ENCODE results near the gene CDKAL1.
"Not testable (repeated sequence)": the region's sequence is repeated elsewhere in the genome, so short reads cannot be mapped to it uniquely, and the experiment has no call there.

CDKAL1 gene

GRCh38 chr6:20806669-20807068 lies 272.4 kb downstream of the CDKAL1 start:
- no peak for DNase-seq

- DNase-seq = no peak
Observed at GRCh38 chr6:20808439-20808838, 274.2 kb downstream of the CDKAL1 start.

GRCh38 chr6:20808924-20809323 lies 274.7 kb downstream of the CDKAL1 start:
- no peak for DNase-seq

- no peak for DNase-seq
Observed at GRCh38 chr6:20810727-20811108, 276.5 kb downstream of the CDKAL1 start.

GRCh38 chr6:20811109-20811761 lies 277.0 kb downstream of the CDKAL1 start:
- no peak for DNase-seq

- DNase-seq = no peak
Observed at GRCh38 chr6:20812776-20813175, 278.5 kb downstream of the CDKAL1 start.

- no peak for DNase-seq
Observed at GRCh38 chr6:20814494-20814893, 280.2 kb downstream of the CDKAL1 start.

- no peak for DNase-seq
Observed at GRCh38 chr6:20816126-20816525, 281.9 kb downstream of the CDKAL1 start.

GRCh38 chr6:20817806-20818320 lies 283.6 kb downstream of the CDKAL1 start:
- DNase-seq = no peak

GRCh38 chr6:20819774-20820400 lies 285.6 kb downstream of the CDKAL1 start:
- no peak for DNase-seq

GRCh38 chr6:20826378-20826777 lies 292.1 kb downstream of the CDKAL1 start:
- no peak for DNase-seq

GRCh38 chr6:20827798-20828197 lies 293.5 kb downstream of the CDKAL1 start:
- DNase-seq = no peak

GRCh38 chr6:20830576-20830975 lies 296.3 kb downstream of the CDKAL1 start:
- DNase-seq = no peak

GRCh38 chr6:20831251-20831650 lies 297.0 kb downstream of the CDKAL1 start:
- not testable (repeated sequence) for DNase-seq

GRCh38 chr6:20833881-20834515 lies 299.7 kb downstream of the CDKAL1 start:
- no peak for DNase-seq

GRCh38 chr6:20835315-20836010 lies 301.2 kb downstream of the CDKAL1 start:
- DNase-seq = no peak

- DNase-seq = no peak
Observed at GRCh38 chr6:20837189-20837588, 302.9 kb downstream of the CDKAL1 start.

- no peak for DNase-seq
Observed at GRCh38 chr6:20838113-20838512, 303.9 kb downstream of the CDKAL1 start.

GRCh38 chr6:20839630-20840029 lies 305.4 kb downstream of the CDKAL1 start:
- no peak for DNase-seq

- DNase-seq = no peak
Observed at GRCh38 chr6:20840675-20841074, 306.4 kb downstream of the CDKAL1 start.

GRCh38 chr6:20841806-20842205 lies 307.5 kb downstream of the CDKAL1 start:
- no peak for DNase-seq

GRCh38 chr6:20845592-20845991 lies 311.3 kb downstream of the CDKAL1 start:
- DNase-seq = no peak

- DNase-seq = no peak
Observed at GRCh38 chr6:20846602-20847028, 312.4 kb downstream of the CDKAL1 start.

- DNase-seq = no peak
Observed at GRCh38 chr6:20847904-20848303, 313.6 kb downstream of the CDKAL1 start.

Measured in CD4-positive, alpha-beta T cell treated with Interferon gamma for 1 hour (primary cell).